ENCODE data around the gene CNTN5.

Gene CNTN5

GRCh38 chr11:100205926-100206325 is 1185.2 kb downstream of the CNTN5 start:
- no peak for DNase-seq
- H3K27ac ChIP-seq = no peak overlapping the region
- no peak overlapping the region for H3K4me3 ChIP-seq (ENCODE audit: low read depth, low read length)
- H3K27me3 ChIP-seq (replicated peaks) = no peaks in the 10 kb centered on the region
- in situ Hi-C loops (cut with HindIII; ENCODE audit: low pct_ligation_motif_present, low sequenced_read_pairs) = no loop called here
- no peaks in the 10 kb centered on the region for H3K36me3 ChIP-seq (replicated peaks)
- no peak for TF ChIP-seq CTCF (IDR thresholded peaks at IDR 0.05; ENCODE audit: low read depth, low read length, missing control alignments)

GRCh38 chr11:100208207-100208606 is 1187.5 kb downstream of the CNTN5 start:
- H3K27me3 ChIP-seq (replicated peaks) = no peaks in the 10 kb centered on the region
- no peaks in the 10 kb centered on the region for H3K36me3 ChIP-seq (replicated peaks)
- in situ Hi-C loops (cut with HindIII; ENCODE audit: low pct_ligation_motif_present, low sequenced_read_pairs) = no loop called here
- no peak overlapping the region for H3K27ac ChIP-seq
- TF ChIP-seq CTCF (IDR thresholded peaks at IDR 0.05; ENCODE audit: low read depth, low read length, missing control alignments) = no peak
- H3K4me3 ChIP-seq (ENCODE audit: low read depth, low read length) = no peak overlapping the region
- no peak for DNase-seq

- in situ Hi-C loops (cut with HindIII; ENCODE audit: low pct_ligation_motif_present, low sequenced_read_pairs) = no loop called here
- Histone ChIP-seq H3K27me3 (replicated peaks) (no peaks in the 10 kb centered on the region), H3K27ac (no peak overlapping the region), H3K36me3 (replicated peaks) (no peaks in the 10 kb centered on the region), H3K4me3 (ENCODE audit: low read depth, low read length) (no peak overlapping the region)
- DNase-seq = no peak
- no peak for TF ChIP-seq CTCF (IDR thresholded peaks at IDR 0.05; ENCODE audit: low read depth, low read length, missing control alignments)
Measured at GRCh38 chr11:100214791-100215190, 1194.0 kb downstream of the CNTN5 start.

- no peaks in the 10 kb centered on the region for H3K36me3 ChIP-seq (replicated peaks)
- H3K27me3 ChIP-seq (replicated peaks) = no peaks in the 10 kb centered on the region
- no peak for TF ChIP-seq CTCF (IDR thresholded peaks at IDR 0.05; ENCODE audit: low read depth, low read length, missing control alignments)
- in situ Hi-C loops (cut with HindIII; ENCODE audit: low pct_ligation_motif_present, low sequenced_read_pairs) = no loop called here
- no peak overlapping the region for H3K27ac ChIP-seq
- H3K4me3 ChIP-seq (ENCODE audit: low read depth, low read length) = no peak overlapping the region
- no peak for DNase-seq
Measured at GRCh38 chr11:100220801-100221200, 1200.1 kb downstream of the CNTN5 start.

GRCh38 chr11:100221791-100222190 is 1201.0 kb downstream of the CNTN5 start:
- H3K27ac ChIP-seq = no peak overlapping the region
- no peak for DNase-seq
- in situ Hi-C loops (cut with HindIII; ENCODE audit: low pct_ligation_motif_present, low sequenced_read_pairs) = no loop called here
- H3K36me3 ChIP-seq (replicated peaks) = no peaks in the 10 kb centered on the region
- H3K27me3 ChIP-seq (replicated peaks) = no peaks in the 10 kb centered on the region
- no peak overlapping the region for H3K4me3 ChIP-seq (ENCODE audit: low read depth, low read length)
- TF ChIP-seq CTCF (IDR thresholded peaks at IDR 0.05; ENCODE audit: low read depth, low read length, missing control alignments) = no peak

- DNase-seq = no peak
- H3K4me3 ChIP-seq (ENCODE audit: low read depth, low read length) = no peak overlapping the region
- no peak for TF ChIP-seq CTCF (IDR thresholded peaks at IDR 0.05; ENCODE audit: low read depth, low read length, missing control alignments)
- H3K27me3 ChIP-seq (replicated peaks) = no peaks in the 10 kb centered on the region
- no peak overlapping the region for H3K27ac ChIP-seq
- H3K36me3 ChIP-seq (replicated peaks) = no peaks in the 10 kb centered on the region
- in situ Hi-C loops (cut with HindIII; ENCODE audit: low pct_ligation_motif_present, low sequenced_read_pairs) = no loop called here
Measured at GRCh38 chr11:100224541-100225034, 1203.8 kb downstream of the CNTN5 start.
